GM12801 (cell line): ENCODE results near the gene MOV10.

Source experiments
- CTCF ChIP-seq: IDR thresholded peaks from one replicate; pipeline ENCODE4 v1.5.1; 2011; ENCODE audit warnings: control low read depth; ENCODE audit not compliant: insufficient read length; ENCODE audit errors: extremely low read depth

Gene MOV10

GRCh38 chr1:112711041-112711440 lies 36.6 kb downstream of the MOV10 start:
- no peak for TF ChIP-seq CTCF

DNA sequence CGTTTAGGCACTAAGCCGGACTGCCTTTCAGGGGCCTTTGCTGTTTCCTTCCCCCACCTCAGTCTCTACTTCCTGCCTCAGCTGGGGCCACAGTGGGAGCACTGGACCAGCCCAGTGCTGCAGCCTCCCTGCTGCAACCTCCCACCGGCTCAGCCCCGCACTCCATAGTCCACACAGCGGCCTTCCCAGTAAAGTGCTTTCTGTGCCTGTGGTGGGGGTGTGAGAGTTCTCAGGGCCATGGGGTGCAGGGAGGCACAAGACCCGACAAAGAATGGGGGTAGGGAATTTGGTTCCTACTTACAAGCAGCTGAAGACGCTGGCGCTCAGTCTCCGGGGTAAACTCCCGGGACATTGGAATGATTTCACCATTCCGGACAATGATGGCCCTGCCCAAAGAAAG lies 37.2 kb downstream of the MOV10 start:
- no peak for TF ChIP-seq CTCF

DNA sequence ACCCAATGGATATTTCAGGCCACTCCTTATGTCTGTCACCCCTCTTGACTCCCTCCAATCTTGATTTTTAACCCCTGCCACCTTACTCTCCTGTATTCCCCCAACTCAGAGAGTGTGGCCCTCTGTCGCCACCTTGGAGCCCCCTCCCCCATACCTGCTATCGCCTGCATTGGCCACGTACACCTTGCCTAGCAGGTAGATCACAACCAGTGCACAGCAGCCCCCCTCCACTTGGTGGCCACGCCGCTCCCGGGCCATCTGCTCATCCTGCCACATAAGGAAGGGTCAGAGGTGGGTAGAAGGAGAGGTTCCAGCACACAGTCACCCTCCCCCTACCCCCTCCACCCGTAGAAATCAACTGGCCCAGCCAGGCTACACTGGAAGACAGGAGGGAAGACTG lies 37.7 kb downstream of the MOV10 start:
- no peak for TF ChIP-seq CTCF

GRCh38 chr1:112712701-112713128 lies 38.3 kb downstream of the MOV10 start:
- TF ChIP-seq CTCF, result no peak

DNA sequence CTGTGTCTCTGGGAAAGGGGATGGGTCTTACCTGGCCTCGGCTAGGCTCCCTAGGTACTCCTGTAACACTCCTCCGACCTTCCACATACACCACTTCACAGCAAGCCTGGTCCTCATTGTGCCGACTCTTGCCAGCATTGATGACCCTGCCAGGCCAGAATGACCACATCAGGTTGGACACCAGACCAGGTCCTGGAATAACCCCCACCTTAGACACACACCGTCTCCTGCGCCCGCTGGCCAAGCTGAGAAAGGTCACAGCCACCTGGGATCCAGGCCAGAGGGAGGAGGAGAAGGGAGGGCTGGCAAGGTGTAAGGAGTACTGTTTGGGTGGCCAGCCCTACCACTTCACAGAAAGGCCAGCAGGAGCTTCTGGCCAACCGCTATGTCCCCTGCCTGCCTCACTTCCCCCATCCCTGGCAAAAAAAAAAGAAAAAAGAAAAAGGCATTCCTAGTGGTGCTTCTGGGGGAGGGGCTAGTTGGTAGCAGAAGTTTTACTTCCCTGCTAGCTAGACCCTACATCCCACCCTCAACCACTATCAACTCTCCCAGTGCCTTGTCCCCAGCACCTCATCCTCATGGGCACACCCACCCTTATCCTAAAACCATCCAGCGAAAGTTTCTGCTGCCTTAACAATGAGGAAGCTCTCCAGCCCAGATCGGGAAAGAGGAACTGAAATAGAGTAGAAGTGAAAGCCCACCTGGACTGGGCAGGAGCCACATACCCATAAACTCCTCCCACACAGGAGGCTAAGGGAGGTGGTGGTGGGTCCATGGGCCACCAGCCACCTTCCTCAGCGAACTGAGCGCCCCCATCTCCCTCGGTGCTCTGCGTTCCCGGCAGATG lies 39.2 kb downstream of the MOV10 start:
- TF ChIP-seq CTCF, result no peak

DNA sequence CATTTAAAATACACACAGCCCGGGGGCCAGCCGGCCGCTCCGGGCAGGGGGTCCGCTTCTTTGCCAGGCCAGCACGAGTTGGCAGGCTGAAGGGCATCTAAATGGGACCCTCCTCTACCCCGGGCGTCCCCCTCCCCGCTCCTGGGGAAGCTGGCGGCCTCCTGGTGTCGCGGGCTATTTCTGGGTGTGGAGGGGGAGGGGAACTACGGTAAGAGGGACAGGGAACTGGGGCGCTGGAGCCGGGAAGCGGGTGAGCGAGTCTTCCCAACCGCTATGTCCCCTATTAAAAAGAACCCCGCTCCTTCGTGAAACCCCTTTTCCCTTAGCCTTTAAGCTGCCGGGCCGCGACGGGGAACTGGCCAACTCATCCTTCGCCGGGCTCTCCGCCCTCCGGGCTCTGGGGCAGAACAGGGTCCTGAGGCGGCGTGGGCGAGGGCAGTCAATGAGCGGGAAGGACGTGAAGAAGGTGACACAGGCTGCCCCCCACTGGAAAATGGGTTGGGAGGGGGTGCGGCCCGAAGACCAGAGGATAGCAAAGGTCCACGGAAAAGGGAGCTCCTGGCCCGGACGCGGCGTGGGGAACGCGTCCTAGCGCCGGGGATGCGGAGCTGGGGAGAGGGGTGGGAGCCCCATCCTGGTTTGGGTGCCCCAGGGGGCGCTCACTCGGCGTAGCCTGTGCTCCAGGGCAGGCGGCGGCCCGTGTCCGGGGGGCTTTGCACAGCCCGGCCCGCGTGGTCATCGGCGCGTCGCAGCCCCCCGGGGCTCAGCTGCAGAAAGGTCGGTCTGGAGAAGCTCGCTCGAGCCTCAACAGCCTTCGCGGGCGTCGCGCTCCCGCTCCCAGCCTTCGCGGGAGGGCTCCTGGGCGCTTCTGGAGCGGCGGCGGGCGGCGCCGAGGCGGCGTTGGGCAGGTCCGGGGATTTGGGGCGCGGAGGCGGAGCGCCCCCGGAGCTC lies 40.1 kb downstream of the MOV10 start:
- TF ChIP-seq CTCF, result no peak
